Gastroesophageal sphincter (tissue), 4 donors: ENCODE results near the gene WNT7A. TPM values are rescaled to one million over a fixed set of nuclear protein-coding genes. Genes with fewer than 3 reads are reported as not detected.

Experiments used
- ATAC-seq: fragments of 150-250 bp; one replicate; pipeline ENCODE4 v1.9.1; 2016; ENCODE audit warnings: mild to moderate bottlenecking, moderate library complexity
- H3K27ac ChIP-seq, 4 donors: fragments of 200-600 bp; sonication (generic) in 3 of 4; 1 replicate in 3 of 4; 2 replicates in 1 of 4; pipeline ENCODE4 v1.5.1; 2016 to 2019
- H3K27me3 ChIP-seq: fragments of 200-600 bp; sonication (generic); one replicate; pipeline ENCODE4 v1.5.1; 2019
- H3K36me3 ChIP-seq, 2 donors: fragments of 200-600 bp; sonication (generic); one replicate each; pipeline ENCODE4 v1.5.1; 2019; ENCODE audit warnings: control low read depth in 1 of 2
- H3K4me1 ChIP-seq, 3 donors: fragments of 200-600 bp; sonication (generic); 1 replicate in 2 of 3; 2 replicates in 1 of 3; pipeline ENCODE4 v1.5.1; 2016 to 2019; ENCODE audit warnings: control low read depth in 2 of 3
- H3K4me3 ChIP-seq, 2 donors: fragments of 200-600 bp; sonication (generic); one replicate each; pipeline ENCODE4 v1.5.1; 2019; ENCODE audit warnings: mild to moderate bottlenecking in 1 of 2, moderate library complexity in 1 of 2
- H3K9me3 ChIP-seq, 3 donors: fragments of 200-600 bp; sonication (generic); one replicate each; pipeline ENCODE4 v1.5.1; 2017 to 2019; ENCODE audit warnings: control low read depth in 2 of 3
- EP300 ChIP-seq: sonication (generic); formaldehyde crosslinking; IDR thresholded peaks from one replicate; pipeline ENCODE4 v1.6.1; 2017; ENCODE audit warnings: antibody characterized with exemption, mild to moderate bottlenecking
- POLR2A ChIP-seq, 2 donors: fragments of 450-650 bp; IDR thresholded peaks; one replicate each; pipeline ENCODE4 v1.6.1; 2017; ENCODE audit warnings: antibody characterized with exemption in 2 of 2, mild to moderate bottlenecking in 2 of 2, moderate library complexity in 1 of 2
- POLR2AphosphoS5 ChIP-seq: sonication (generic); formaldehyde crosslinking; IDR thresholded peaks from one replicate; pipeline ENCODE4 v1.6.1; 2017; ENCODE audit warnings: antibody characterized with exemption
- WGBS, 2 donors: methylation state at CpG; one replicate each; pipeline ENCODE4 v1.1.5; 2018; ENCODE audit warnings: low coverage in 1 of 2; 5-methylcytosine and 5-hydroxymethylcytosine counted together
- total RNA-seq, 4 donors: library from RNA; depleted of rRNA; stranded (reverse); fragments of >200 nt; gene quantifications; one replicate each; pipeline ENCODE4 v1.1.0, GENCODE V29; 2016
- TF ChIP-seq, protein P1 (sequence below), 4 experiments: fragments of 200-600 bp in 2 of 4; fragments of 450-650 bp in 2 of 4; sonication (generic) in 1 of 4; IDR thresholded peaks; one replicate each; pipeline ENCODE4 v1.5.1; 2017 to 2019; ENCODE audit warnings: antibody characterized with exemption in 4 of 4, mild to moderate bottlenecking in 2 of 4, moderate library complexity in 2 of 4

Gene WNT7A
- total RNA-seq, 4 donors from 2014 or later = 0.13 to 0.77 TPM; not detected in 2

DNA sequence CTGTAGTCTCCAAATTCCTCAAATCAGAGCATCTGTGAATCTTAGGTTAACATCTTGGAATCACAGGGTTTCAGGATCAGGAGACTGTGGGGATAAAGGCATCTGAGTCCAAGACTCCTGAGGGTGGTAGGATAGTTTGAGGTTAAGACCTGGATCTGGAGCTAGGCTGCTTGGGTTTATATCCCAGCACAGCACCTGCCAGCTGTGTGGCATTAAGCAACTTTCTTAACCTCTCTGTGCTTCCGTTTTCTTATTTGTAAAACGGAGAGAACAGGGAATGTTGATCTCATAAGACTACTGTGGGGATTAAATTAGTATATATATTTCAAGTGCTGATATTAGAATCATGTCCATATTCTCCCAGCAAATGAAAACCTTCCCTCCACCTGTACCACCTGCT is 33.6 kb downstream of the WNT7A start:
- no peak overlapping the region for H3K4me3 ChIP-seq
- peaks cover 69% of the 10 kb centered on the region for H3K27me3 ChIP-seq
- ATAC-seq = no peak
- H3K27ac ChIP-seq = no peak overlapping the region
- WGBS, 2 donors = 92 to 100% methylated on average over 2 of the region's 2 CpGs
- H3K9me3 ChIP-seq = no peaks in the 10 kb centered on the region
- no peaks in the 10 kb centered on the region for H3K4me1 ChIP-seq
- TF ChIP-seq POLR2AphosphoS5 (no peak), EP300 (no peak), POLR2A (IDR thresholded peaks at IDR 0.05) (no peak)
- TF ChIP-seq, protein P1, sequence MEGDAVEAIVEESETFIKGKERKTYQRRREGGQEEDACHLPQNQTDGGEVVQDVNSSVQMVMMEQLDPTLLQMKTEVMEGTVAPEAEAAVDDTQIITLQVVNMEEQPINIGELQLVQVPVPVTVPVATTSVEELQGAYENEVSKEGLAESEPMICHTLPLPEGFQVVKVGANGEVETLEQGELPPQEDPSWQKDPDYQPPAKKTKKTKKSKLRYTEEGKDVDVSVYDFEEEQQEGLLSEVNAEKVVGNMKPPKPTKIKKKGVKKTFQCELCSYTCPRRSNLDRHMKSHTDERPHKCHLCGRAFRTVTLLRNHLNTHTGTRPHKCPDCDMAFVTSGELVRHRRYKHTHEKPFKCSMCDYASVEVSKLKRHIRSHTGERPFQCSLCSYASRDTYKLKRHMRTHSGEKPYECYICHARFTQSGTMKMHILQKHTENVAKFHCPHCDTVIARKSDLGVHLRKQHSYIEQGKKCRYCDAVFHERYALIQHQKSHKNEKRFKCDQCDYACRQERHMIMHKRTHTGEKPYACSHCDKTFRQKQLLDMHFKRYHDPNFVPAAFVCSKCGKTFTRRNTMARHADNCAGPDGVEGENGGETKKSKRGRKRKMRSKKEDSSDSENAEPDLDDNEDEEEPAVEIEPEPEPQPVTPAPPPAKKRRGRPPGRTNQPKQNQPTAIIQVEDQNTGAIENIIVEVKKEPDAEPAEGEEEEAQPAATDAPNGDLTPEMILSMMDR (IDR thresholded peaks at IDR 0.05) = no peak
- no peaks in the 10 kb centered on the region for H3K36me3 ChIP-seq

DNA sequence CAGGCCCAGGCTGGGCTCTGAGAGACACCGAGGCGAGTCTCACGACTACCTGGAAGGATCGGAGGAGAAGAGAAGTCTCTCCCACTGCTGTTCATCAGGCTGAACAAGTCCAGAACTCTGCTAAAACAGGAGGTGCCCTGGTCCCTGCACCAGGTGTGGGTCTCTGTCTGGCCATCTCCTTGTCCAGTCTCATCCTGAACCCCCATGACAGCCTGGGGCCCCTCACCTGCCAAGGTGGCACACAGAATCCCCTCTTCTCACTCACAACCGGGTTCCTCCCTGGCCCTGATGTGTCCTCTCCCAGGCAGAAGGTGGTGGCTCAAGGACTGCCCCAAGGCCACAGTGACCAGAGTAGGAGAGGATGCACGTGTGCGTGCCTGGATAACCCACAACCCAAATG is 34.1 kb downstream of the WNT7A start:
- ATAC-seq = no peak
- no peaks in the 10 kb centered on the region for H3K36me3 ChIP-seq
- H3K9me3 ChIP-seq = no peaks in the 10 kb centered on the region
- no peak overlapping the region for H3K27ac ChIP-seq
- H3K4me1 ChIP-seq = no peaks in the 10 kb centered on the region
- no peak overlapping the region for H3K4me3 ChIP-seq
- WGBS, 2 donors = 60% methylated on average over 1 of the region's 7 CpGs; no CpG with 5 or more reads in 1 of the 2 donors
- peaks cover 69% of the 10 kb centered on the region for H3K27me3 ChIP-seq
- TF ChIP-seq POLR2A (IDR thresholded peaks at IDR 0.05) (no peak), POLR2AphosphoS5 (no peak), EP300 (no peak)
- TF ChIP-seq, protein P1 (IDR thresholded peaks at IDR 0.05) = no peak

DNA sequence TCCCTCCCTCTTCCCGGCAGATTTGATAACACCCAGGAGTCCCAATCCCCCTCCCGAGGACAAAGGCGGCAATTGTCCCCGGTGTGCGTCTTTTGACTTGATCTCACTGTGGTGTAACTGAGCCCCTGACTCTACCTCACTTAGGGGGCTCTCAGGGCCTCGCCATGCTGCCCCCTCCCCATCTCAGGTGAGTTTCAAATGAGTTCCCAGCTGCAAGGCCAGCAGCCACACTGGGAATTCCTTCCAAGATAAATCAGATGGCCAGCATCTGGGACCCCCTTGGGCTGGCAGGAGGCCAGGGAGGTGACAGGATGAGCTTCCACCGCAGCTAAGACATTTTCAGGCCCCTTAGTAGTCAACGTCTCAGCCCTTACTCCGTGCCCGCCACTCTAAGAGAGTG is 35.0 kb downstream of the WNT7A start:
- H3K9me3 ChIP-seq = no peaks in the 10 kb centered on the region
- H3K4me1 ChIP-seq = no peaks in the 10 kb centered on the region
- TF ChIP-seq POLR2A (IDR thresholded peaks at IDR 0.05) (no peak), EP300 (no peak), POLR2AphosphoS5 (no peak)
- TF ChIP-seq, protein P1 (IDR thresholded peaks at IDR 0.05) = no peak
- no peak for ATAC-seq
- H3K36me3 ChIP-seq = no peaks in the 10 kb centered on the region
- WGBS, 2 donors = 21 to 80% methylated on average over 1 to 4 of the region's 10 CpGs
- no peak overlapping the region for H3K4me3 ChIP-seq
- peaks cover 64% of the 10 kb centered on the region for H3K27me3 ChIP-seq
- H3K27ac ChIP-seq = no peak overlapping the region

DNA sequence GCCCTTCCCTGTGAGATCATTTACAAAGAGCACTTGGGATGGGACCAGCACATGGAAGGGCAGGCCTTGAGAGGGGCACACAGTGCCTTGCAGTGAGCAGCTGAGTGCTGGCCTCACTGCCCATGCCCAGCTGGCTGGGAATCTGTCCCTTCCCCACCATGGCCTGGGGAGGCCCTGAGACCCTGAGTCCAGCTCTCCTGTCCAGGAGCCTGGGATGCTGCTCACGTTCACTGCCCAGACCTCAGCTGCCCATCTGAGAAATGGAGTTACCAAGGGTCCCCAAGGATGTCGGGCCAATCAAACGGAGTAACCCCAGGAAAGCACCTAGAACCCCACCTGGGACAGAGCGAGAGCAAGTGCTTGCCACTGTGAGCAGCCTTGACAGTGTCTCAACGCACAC is 35.6 kb downstream of the WNT7A start:
- Histone ChIP-seq H3K4me1 (no peaks in the 10 kb centered on the region), H3K27me3 (peaks cover 59% of the 10 kb centered on the region), H3K9me3 (no peaks in the 10 kb centered on the region), H3K36me3 (no peaks in the 10 kb centered on the region), H3K4me3 (no peak overlapping the region), H3K27ac (no peak overlapping the region)
- ATAC-seq = no peak
- WGBS, 2 donors = 88% methylated on average over 3 of the region's 5 CpGs; no CpG with 5 or more reads in 1 of the 2 donors
- TF ChIP-seq POLR2AphosphoS5 (no peak), POLR2A (IDR thresholded peaks at IDR 0.05) (no peak), EP300 (no peak)
- TF ChIP-seq, protein P1 (IDR thresholded peaks at IDR 0.05) = no peak

DNA sequence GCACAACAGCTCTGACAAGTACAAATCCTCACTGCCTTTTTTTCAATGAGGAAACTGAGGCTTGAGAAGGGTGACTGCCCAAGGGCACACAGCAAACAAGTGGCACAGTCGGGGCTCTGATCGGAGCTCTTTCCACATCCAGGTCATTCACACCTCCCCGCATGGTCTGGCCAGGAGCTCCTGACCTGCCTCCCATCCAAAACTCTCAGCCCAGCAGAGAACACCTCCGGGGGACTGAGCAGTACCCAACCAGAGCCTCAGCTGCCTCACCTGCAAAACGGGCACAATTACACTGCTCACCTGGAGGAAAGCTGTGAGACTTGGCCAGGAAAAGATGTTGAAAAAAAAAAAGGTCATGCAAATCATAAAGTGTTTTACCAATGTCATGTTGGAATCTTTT is 36.5 kb downstream of the WNT7A start:
- no peaks in the 10 kb centered on the region for H3K4me1 ChIP-seq
- no peaks in the 10 kb centered on the region for H3K9me3 ChIP-seq
- no peak for ATAC-seq
- H3K4me3 ChIP-seq = no peak overlapping the region
- TF ChIP-seq EP300 (no peak), POLR2AphosphoS5 (no peak), POLR2A (IDR thresholded peaks at IDR 0.05) (no peak)
- TF ChIP-seq, protein P1 (IDR thresholded peaks at IDR 0.05) = no peak
- no peak overlapping the region for H3K27ac ChIP-seq
- 20 to 29% methylated on average over 1 of the region's 5 CpGs for WGBS, 2 donors
- H3K36me3 ChIP-seq = no peaks in the 10 kb centered on the region
- H3K27me3 ChIP-seq = peaks cover 59% of the 10 kb centered on the region
